Neuron (in vitro differentiated cells): ENCODE data around the gene ERGIC1.
A peak's percentile ranks its signal among the peaks of the same experiment; 100 is the strongest.

ENCODE experiments used
- H2AFZ ChIP-seq: one replicate; pipeline ENCODE4 v1.6.1; 2013; ENCODE audit warnings: low read depth, mild to moderate bottlenecking, inconsistent platforms, low read length, moderate library complexity
- H3K27me3 ChIP-seq: one replicate; pipeline ENCODE4 v1.6.1; 2013; ENCODE audit warnings: low read length; ENCODE audit not compliant: insufficient read depth
- H3K36me3 ChIP-seq: one replicate; pipeline ENCODE4 v1.6.1; 2013; ENCODE audit warnings: low read length; ENCODE audit not compliant: insufficient read depth
- H3K4me1 ChIP-seq: one replicate; pipeline ENCODE4 v1.6.1; 2013; ENCODE audit warnings: low read length; ENCODE audit not compliant: insufficient read depth
- H3K4me3 ChIP-seq: 2 replicates; pipeline ENCODE4 v1.5.1; 2013; ENCODE audit warnings: mild to moderate bottlenecking, low read length, moderate library complexity
- H3K9me3 ChIP-seq: one replicate; pipeline ENCODE4 v1.6.1; 2013; ENCODE audit warnings: low read length

ERGIC1 gene

DNA sequence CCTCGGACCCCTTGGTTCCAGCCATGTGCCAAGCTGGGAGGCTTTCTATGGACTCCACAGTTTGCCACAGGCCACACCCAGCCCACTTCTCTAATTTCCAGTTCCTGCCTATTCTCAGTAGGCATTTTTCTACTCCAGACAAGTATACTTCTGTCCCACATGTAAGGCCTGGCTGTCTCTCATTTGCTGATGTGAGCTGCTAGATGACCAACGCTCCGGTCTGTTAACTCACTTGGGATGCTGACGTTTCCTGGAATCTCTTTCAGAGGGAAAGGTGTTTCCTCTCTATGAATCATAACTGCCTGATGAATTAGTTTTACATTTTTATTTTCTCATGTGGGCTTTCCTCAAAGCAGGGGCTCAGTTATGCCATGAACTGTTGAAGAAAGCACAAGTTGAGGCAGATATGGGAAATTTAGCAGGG, 36.3 kb downstream of the ERGIC1 start:
- no peaks in the 10 kb centered on the region for H3K27me3 ChIP-seq
- H3K4me1 ChIP-seq = peaks cover 74% of the 10 kb centered on the region
- H3K36me3 ChIP-seq = no peaks in the 10 kb centered on the region
- H3K4me3 ChIP-seq = peak overlapping the region; percentile 12
- no peak overlapping the region for H2AFZ ChIP-seq
- no peaks in the 10 kb centered on the region for H3K9me3 ChIP-seq

DNA sequence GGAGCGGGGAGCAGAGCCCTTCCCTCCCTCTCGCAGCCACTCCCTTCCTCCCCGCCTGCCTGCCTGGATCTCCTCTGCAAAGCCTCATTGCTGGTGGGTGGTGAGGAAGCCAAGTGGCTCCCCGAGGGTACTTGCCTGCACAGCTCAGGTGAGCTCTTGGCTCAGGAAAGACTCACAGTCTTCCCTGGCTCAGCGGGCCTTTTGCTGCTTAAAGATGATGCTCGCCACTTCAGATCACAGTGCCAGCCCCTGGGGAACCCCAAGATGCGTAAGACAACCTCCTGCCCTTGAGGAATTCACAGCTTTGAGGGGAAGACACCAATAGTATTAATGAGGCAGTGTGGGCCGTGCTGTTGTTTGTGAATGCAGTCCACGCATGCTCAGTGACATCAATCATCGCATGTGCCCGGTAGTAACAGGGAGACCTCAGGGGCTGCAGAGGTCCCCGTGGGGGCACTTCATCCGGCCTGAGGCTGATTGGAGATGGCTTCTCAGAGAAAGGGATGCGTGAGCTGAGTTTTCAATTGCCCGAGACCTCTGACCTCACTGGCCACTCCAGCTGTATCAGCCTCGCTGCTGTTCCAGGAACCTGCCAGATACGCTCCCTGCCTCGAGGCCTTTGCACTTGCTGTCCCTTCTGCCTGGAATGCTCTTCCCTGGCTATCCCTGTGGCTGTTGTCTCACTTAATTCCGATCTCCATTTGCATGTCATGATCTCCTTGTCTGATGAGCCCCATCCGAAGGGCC, 36.8 kb downstream of the ERGIC1 start:
- Histone ChIP-seq H3K4me1 (peaks cover 75% of the 10 kb centered on the region), H2AFZ (no peak overlapping the region), H3K4me3 (peak overlapping the region; percentile 12), H3K27me3 (no peaks in the 10 kb centered on the region), H3K9me3 (no peaks in the 10 kb centered on the region), H3K36me3 (no peaks in the 10 kb centered on the region)

DNA sequence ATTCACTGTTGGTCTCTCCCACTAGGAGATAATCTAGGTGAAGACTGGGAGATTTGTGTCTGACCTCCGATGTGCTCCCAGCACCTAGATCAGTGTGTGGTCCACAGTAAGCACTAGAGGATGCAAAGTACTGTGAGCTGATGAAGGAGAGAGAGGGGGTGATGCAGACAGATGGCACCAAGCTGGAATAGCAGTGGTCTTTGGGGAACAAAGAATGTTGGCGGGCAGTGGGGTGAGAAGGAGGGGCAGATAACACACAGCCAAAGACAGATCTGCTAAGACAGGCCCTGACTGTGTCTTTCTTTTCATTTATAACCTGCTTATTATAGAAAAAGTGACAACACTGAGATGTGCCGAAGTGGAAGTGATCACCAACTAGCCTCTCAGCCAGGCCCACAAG, 37.5 kb downstream of the ERGIC1 start:
- H3K4me3 ChIP-seq = no peak overlapping the region
- no peak overlapping the region for H2AFZ ChIP-seq
- H3K9me3 ChIP-seq = no peaks in the 10 kb centered on the region
- no peaks in the 10 kb centered on the region for H3K36me3 ChIP-seq
- peaks cover 74% of the 10 kb centered on the region for H3K4me1 ChIP-seq
- H3K27me3 ChIP-seq = no peaks in the 10 kb centered on the region

DNA sequence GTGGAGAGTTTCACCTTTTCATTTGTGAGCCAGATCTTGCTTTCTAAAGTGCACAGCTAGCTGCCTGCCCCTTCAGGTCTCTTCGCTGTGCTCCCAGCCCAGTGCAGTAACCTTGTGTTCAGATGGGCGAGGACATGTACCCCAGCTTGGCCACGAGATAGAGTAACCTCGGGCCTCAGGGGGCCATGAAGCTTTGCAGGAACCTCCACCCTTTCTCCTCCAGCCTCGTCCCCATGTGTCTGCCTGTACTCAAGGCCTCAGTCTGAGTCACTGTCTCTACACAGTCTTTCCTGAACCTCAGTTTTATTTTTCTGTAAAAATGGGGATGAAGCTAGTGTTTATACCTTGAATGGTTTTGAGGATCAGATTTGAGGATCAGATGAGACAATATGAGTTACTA, 37.9 kb downstream of the ERGIC1 start:
- peaks cover 71% of the 10 kb centered on the region for H3K4me1 ChIP-seq
- no peaks in the 10 kb centered on the region for H3K27me3 ChIP-seq
- H3K36me3 ChIP-seq = no peaks in the 10 kb centered on the region
- no peaks in the 10 kb centered on the region for H3K9me3 ChIP-seq
- no peak overlapping the region for H3K4me3 ChIP-seq
- H2AFZ ChIP-seq = no peak overlapping the region

DNA sequence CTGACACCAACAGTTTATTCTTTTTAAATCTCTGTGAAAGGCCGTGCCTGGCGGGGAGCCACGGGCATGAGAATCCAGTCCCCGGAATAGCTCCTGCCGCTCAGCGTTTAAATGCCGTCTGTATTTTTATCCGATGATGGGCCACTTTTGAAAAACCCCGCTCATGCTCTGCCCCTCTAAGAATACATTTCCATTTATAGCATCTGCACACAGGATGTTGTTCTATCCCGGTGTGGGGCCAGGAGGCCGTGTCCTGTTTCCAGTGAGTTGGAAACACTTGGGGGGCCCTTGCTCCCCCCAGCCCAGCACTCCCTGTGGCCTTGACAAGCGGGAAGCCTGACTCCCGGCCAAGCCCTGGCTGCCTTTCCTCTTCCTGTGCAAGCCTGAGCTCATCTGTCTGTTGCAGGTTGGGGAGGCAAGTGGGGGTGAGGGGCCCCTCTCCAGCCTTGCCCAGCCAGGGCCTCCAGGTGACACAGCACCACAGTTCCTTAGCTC, 39.0 kb downstream of the ERGIC1 start:
- Histone ChIP-seq H3K27me3 (no peaks in the 10 kb centered on the region), H2AFZ (no peak overlapping the region), H3K36me3 (no peaks in the 10 kb centered on the region), H3K9me3 (no peaks in the 10 kb centered on the region), H3K4me3 (no peak overlapping the region), H3K4me1 (peaks cover 60% of the 10 kb centered on the region)

DNA sequence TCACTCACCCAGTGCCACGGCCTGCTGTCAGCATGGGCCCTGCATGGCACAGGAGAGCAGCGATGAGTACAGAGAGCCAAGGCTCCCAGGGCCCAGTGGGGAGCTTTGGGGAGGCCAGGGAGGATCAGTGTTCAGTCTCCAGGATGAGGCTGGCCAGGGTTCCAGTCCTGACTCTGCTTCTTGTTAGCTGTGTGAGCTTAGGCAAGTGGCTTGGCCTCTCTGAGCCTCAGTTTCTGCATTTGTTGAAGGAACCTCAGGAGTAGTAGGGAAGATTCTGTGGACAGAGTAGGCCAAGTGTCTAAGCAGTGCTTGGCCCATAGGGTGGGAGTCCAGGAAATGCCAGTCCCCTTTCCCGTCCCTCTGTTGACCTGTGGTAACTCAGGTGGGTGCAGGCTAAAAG, 39.5 kb downstream of the ERGIC1 start:
- no peaks in the 10 kb centered on the region for H3K27me3 ChIP-seq
- no peaks in the 10 kb centered on the region for H3K36me3 ChIP-seq
- no peak overlapping the region for H3K4me3 ChIP-seq
- H2AFZ ChIP-seq = no peak overlapping the region
- H3K9me3 ChIP-seq = no peaks in the 10 kb centered on the region
- peaks cover 55% of the 10 kb centered on the region for H3K4me1 ChIP-seq

DNA sequence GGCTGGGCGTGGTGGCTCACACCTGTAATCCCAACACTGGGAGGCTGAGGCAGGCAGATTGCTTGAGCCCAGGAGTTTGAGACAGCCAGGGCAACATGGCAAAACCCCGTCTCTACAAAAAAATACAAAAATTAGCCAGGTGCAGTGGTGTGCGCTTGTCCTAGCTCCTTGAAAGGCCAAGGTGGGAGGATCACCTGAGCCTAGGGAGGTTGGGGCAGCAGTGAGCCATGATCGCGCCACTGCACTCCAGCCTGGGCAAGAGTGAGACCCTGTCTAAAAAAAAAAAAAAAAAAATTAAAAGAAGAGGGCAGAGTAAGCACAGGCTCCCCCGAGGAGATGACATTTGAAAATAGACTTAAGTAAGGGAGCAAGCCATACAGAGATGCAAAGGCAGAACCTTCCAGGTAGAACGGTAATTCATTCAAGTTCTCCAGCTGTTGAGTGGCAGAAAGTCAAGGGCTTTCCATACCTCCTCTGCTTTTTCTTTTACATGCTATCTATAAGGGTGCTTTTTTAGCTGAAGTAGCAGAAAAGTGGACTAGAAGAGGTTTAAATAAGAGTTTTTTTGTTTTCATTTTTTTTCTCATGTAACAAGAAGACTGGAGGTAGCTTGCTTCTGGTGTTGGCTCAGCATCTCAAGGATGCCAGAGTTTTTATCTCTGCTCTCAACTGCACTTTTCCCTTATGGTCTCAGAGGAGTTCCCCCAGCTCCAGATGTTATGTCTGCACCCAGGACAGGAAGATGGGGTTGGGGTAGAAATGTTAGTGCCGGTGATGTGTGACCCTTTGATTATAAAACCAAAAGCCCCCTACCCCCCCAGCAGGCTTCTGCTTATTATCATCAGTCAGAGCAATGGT, 40.8 kb downstream of the ERGIC1 start:
- Histone ChIP-seq H3K9me3 (no peaks in the 10 kb centered on the region), H2AFZ (no peak overlapping the region), H3K27me3 (no peaks in the 10 kb centered on the region), H3K36me3 (no peaks in the 10 kb centered on the region), H3K4me3 (no peak overlapping the region), H3K4me1 (peaks cover 49% of the 10 kb centered on the region)

DNA sequence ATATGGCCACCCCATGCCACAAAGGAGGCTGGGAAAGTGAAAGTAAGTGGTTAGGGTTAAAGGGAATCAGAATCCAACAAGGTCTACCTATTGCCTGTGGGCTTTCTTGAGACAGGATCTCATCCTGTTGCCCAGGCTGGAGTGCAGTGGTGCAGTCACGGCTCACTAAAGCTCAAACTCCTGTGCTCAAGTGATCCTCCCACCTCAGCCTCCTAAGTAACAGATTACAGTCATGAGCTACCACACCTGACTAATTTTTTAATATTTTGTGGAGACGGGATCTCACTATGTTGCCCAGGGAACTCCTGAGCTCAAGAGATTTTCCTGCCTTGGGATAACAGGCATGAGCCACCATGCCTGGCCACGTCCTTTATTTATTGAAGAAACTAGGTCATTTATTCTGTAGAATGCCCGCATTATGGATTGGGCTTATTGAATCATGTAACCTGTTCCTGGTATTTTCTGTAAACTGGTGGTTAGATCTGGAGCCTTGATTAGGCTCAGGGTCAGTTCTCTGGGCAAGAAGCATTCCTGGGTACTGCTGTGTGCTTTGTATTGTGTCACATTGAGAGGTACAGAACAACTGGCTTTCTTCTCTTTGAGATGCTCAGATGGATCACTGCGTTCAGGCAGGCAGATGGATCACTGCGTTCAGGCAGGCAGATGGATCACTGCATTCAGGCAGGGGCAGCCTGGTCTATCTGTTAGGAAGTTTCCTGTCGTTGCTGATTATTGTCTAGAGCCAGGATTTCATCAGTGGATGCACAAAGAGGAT, 41.6 kb downstream of the ERGIC1 start:
- Histone ChIP-seq H3K36me3 (no peaks in the 10 kb centered on the region), H3K4me1 (peaks cover 41% of the 10 kb centered on the region), H2AFZ (no peak overlapping the region), H3K9me3 (no peaks in the 10 kb centered on the region), H3K27me3 (no peaks in the 10 kb centered on the region), H3K4me3 (no peak overlapping the region)

DNA sequence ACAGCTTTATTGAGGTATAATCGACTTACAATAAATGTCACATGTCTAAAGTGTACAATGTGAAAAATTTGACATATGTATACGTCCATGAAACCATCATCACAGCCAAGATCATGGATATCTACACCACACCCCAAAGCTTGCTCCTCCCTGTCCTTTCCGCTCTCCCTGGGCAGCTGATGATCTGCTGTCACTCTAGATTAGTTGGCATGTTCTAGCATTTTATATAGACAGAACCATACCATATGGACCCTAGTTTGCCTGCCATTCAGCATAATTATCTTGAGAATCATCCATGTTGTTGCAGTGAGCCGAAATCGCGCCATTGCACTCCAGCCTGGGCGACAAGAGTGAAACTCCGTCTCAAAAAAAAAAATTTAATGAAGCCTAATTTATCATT, 42.5 kb downstream of the ERGIC1 start:
- peaks cover 32% of the 10 kb centered on the region for H3K4me1 ChIP-seq
- no peaks in the 10 kb centered on the region for H3K36me3 ChIP-seq

DNA sequence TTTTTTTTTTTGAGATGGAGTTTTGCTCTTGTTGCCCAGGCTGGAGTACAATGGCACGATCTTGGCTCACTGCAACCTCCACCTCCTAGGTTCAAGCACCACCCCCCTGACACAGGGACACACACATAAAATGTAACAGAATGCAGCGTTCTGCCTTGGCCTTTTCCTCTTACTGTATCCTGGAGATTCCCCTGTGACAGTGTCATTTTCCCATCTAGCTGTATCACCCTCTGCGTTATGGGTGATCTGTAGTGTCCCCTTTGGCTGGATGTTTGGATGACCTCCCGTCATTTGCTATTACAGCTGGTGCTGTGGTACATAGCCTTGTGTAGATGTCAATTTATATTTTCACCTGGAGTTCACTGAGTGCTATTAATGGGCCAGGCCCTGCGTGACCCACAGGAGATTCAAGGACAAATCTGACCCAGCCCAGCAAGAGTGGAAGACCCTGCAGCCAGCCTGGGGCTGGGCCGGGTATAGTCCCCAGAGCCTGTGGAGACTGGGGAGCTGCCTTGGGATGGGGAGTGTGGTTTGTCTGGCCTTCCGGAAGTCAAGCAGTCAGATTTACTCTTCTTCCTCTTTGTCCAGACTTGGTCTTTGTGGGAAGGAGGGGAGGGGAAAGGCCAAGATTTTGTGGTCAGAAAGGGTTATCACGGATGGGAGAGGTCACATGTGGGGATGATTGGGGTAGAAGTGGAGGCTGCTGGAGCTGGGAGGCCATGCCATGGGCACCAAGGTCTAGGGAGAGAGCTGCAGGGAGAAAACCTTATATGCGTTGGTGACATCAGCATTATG, 43.6 kb downstream of the ERGIC1 start:
- H3K9me3 ChIP-seq = no peaks in the 10 kb centered on the region
- no peak overlapping the region for H3K4me3 ChIP-seq
- no peaks in the 10 kb centered on the region for H3K27me3 ChIP-seq
- no peak overlapping the region for H2AFZ ChIP-seq
- peaks cover 21% of the 10 kb centered on the region for H3K4me1 ChIP-seq
- no peaks in the 10 kb centered on the region for H3K36me3 ChIP-seq

More for the DNA sequence above, 42.5 kb downstream of the ERGIC1 start:
- H3K9me3 ChIP-seq = no peaks in the 10 kb centered on the region
- H3K27me3 ChIP-seq = no peaks in the 10 kb centered on the region
- no peak overlapping the region for H2AFZ ChIP-seq
- no peak overlapping the region for H3K4me3 ChIP-seq

DNA sequence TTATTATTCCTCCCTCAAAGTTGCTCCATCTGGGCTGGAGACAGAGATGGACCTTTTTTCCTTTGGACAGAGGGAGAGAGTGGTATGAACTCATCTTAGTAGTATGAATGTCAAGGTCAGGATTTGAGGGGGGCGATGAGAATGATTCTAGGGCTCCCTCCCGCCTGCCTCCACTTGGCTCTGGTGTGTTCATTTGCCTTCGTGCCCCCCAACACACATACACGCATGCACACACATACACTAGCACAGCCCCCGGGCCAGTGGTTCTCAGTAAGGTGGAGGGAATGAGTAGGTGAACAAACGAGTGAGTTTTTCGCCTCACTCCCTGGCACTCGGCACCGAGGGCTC, 44.5 kb downstream of the ERGIC1 start:
- Histone ChIP-seq H2AFZ (no peak overlapping the region), H3K4me1 (peaks cover 13% of the 10 kb centered on the region), H3K9me3 (no peaks in the 10 kb centered on the region), H3K4me3 (no peak overlapping the region), H3K36me3 (no peaks in the 10 kb centered on the region), H3K27me3 (no peaks in the 10 kb centered on the region)

DNA sequence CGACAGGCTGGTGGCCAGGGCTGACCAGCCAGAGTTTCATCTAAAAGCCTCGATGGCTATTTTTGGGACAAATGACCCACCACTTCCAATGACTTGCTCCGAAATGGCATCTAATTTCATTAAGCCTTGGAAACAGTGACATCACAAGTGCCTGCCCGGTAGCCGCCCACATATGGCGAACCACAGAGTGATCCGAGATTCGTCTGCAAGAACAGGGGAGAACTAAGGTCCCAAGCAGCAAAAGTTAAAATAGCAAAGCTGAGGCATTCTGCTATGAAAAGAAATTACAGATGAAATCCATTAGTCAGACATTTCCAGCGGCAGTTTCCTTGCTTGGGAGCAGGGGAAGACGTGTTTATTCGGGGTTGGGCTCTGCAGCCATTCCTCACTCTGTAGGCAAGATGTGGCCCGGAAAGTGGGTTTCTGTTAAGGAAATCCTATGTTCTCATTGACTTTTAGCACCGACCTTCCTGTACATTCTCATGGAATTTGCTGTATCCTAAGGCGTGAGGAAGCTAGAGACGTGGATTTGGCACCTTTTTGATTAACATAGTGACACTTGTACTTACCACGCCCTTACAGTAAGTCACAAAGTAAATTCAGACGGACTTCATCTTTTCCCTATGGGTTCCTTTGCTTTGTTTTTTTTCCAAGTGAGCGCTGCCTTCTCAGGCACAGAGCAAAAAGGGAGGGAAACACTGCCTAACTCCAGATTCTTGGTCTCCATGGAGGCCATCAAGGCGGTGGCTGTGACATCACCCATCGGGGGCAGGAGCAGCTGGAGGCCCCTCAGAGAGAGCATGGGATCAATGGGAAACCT, 45.1 kb downstream of the ERGIC1 start:
- Histone ChIP-seq H2AFZ (no peak overlapping the region), H3K36me3 (no peaks in the 10 kb centered on the region), H3K4me1 (peaks cover 13% of the 10 kb centered on the region), H3K9me3 (no peaks in the 10 kb centered on the region), H3K4me3 (no peak overlapping the region), H3K27me3 (no peaks in the 10 kb centered on the region)
